MCF 10A (cell line): ENCODE measurements around the gene GNG11. TPM values are rescaled to one million over a fixed set of nuclear protein-coding genes. Genes with fewer than 3 reads are reported as not detected.
A peak's percentile ranks its signal among the peaks of the same experiment; 100 is the strongest.
"Not testable (repeated sequence)": the region's sequence is repeated elsewhere in the genome, so short reads cannot be mapped to it uniquely, and the experiment has no call there.

ENCODE experiments used
- BruUV-seq: library from RNA; stranded (reverse); fragments of 400-500 nt; replicated peaks from 2 replicates; lab custom pipeline; 2021; lab: Mats Ljungman, UMichigan
- CTCF ChIA-PET: fragments of 300-600 bp; sonication (Branson Sonifier 250); formaldehyde crosslinking; extraction: SDS; loops from one replicate; lab custom pipeline; 2021; ENCODE audit warnings: antibody characterized with exemption, inconsistent platforms; lab: Yijun Ruan, JAX
- POLR2A ChIA-PET: fragments of 300-600, 350-650 bp; sonication (Branson Sonifier 250); formaldehyde crosslinking; extraction: SDS; loops from one replicate; lab custom pipeline; 2020; ENCODE audit warnings: antibody characterized with exemption, inconsistent platforms; lab: Yijun Ruan, JAX
- DNase-seq: peaks from one replicate; pipeline ENCODE4 v3.0.0-alpha.2; 2018; ENCODE audit not compliant: unreplicated experiment
- H3K27ac Mint-ChIP-seq: one replicate; pipeline ENCODE4 v1.8.0; 2022; ENCODE audit warnings: mild to moderate bottlenecking, low read depth, mixed read lengths; ENCODE audit not compliant: unreplicated experiment
- H3K27me3 Mint-ChIP-seq: one replicate; pipeline ENCODE4 v1.8.0; 2022; ENCODE audit warnings: mixed read lengths; ENCODE audit not compliant: insufficient read depth, unreplicated experiment
- H3K36me3 Mint-ChIP-seq: one replicate; pipeline ENCODE4 v1.8.0; 2022; ENCODE audit warnings: mild to moderate bottlenecking, moderate library complexity, mixed read lengths; ENCODE audit not compliant: insufficient read depth, unreplicated experiment
- H3K4me1 Mint-ChIP-seq: one replicate; pipeline ENCODE4 v1.8.0; 2022; ENCODE audit warnings: mixed read lengths; ENCODE audit not compliant: insufficient read depth, unreplicated experiment
- H3K4me3 Mint-ChIP-seq: one replicate; pipeline ENCODE4 v1.8.0; 2022; ENCODE audit warnings: mild to moderate bottlenecking, moderate library complexity, mixed read lengths; ENCODE audit not compliant: unreplicated experiment
- H3K9me3 Mint-ChIP-seq: one replicate; pipeline ENCODE4 v1.8.0; 2022; ENCODE audit warnings: mixed read lengths; ENCODE audit not compliant: unreplicated experiment
- intact Hi-C: fragments of 100-400 bp; cut with micrococcal nuclease; formaldehyde crosslinking; loops from 2 replicates; pipeline ENCODE4 v1.14.1; 2022
- total RNA-seq: library from RNA; stranded (reverse); gene quantifications from 2 replicates; pipeline ENCODE4 v1.2.3, GENCODE V29; 2022
- TF ChIP-seq, protein P1 (sequence below): fragments of 200-600 bp; IDR thresholded peaks from one replicate; pipeline ENCODE4 v1.8.0; 2022; ENCODE audit warnings: antibody characterized with exemption, mild to moderate bottlenecking; ENCODE audit not compliant: unreplicated experiment

The GNG11 gene
- total RNA-seq, 1 experiment from 2014 or later = 3.9 TPM

DNA sequence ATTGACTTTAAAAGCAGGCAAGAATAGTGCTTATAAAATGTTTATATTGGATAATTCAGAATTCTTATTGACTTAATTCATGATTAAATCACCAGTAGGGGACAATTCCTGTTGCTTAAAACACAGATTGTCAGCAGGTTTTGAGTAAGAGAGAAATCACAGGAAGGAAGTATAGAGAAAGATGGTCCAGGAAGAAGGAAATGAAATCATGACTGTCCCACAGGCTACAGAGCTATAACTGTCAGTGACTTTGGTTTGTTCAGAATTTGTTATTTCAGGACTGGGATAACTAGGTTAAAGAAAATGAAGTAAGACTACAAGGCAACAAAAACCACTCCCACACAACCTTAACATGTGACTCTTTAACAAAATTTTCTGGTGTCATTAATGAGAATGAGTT lies 8.3 kb upstream of the GNG11 start:
- DNase-seq = no peak
- ChIA-PET POLR2A (no interaction called here), CTCF (interaction anchor here (0.7 kb wide), 1 partner anchor 26 kb away, joined by 3 read pairs; no protein-coding TSS in a partner anchor)
- Mint-ChIP-seq H3K36me3 (no peaks in the 10 kb centered on the region), H3K27me3 (no peaks in the 10 kb centered on the region), H3K4me1 (peaks cover 15% of the 10 kb centered on the region), H3K27ac (no peak overlapping the region), H3K4me3 (no peak overlapping the region), H3K9me3 (no peaks in the 10 kb centered on the region)
- intact Hi-C loops = no loop called here
- BruUV-seq = no TSS peak
- TF ChIP-seq, protein P1, sequence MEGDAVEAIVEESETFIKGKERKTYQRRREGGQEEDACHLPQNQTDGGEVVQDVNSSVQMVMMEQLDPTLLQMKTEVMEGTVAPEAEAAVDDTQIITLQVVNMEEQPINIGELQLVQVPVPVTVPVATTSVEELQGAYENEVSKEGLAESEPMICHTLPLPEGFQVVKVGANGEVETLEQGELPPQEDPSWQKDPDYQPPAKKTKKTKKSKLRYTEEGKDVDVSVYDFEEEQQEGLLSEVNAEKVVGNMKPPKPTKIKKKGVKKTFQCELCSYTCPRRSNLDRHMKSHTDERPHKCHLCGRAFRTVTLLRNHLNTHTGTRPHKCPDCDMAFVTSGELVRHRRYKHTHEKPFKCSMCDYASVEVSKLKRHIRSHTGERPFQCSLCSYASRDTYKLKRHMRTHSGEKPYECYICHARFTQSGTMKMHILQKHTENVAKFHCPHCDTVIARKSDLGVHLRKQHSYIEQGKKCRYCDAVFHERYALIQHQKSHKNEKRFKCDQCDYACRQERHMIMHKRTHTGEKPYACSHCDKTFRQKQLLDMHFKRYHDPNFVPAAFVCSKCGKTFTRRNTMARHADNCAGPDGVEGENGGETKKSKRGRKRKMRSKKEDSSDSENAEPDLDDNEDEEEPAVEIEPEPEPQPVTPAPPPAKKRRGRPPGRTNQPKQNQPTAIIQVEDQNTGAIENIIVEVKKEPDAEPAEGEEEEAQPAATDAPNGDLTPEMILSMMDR = no peak

DNA sequence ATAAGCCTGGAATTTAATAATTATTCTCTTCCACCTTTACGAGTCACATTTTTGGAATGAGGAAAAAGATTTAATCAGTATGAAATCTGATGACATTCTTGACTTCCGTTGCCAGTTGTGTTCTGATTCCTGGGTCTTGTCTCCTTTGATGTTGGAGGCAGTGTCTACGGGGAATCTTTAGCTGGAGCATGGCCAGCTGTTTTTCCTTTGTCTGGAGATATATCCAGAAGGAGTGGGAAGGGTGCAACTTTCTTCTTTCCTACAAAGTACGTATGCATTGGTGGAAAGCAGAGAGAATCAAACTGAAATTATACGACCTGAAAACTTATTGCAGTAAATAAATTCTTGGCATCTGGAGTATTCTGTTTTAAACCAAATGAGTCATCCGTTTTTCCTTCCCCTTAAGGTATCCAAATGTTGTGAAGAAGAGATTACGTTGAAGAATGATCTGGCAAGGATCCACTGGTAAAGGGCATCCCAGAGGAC lies 6.9 kb upstream of the GNG11 start:
- Mint-ChIP-seq H3K4me1 (peaks cover 15% of the 10 kb centered on the region), H3K4me3 (peak overlapping the region; percentile 58), H3K27me3 (no peaks in the 10 kb centered on the region), H3K27ac (peak overlapping the region; percentile 68), H3K9me3 (no peaks in the 10 kb centered on the region), H3K36me3 (no peaks in the 10 kb centered on the region)
- ChIA-PET POLR2A (interaction anchor here (1.2 kb wide), 1 partner anchor 16 kb away, joined by 3 read pairs; no protein-coding TSS in a partner anchor), CTCF (interaction anchor here (0.7 kb wide), 2 partner anchors 10 to 11 kb away, joined by 3 to 4 read pairs; no protein-coding TSS in a partner anchor)
- intact Hi-C loops = no loop called here
- BruUV-seq = no TSS peak
- TF ChIP-seq, protein P1 = no peak
- peak; percentile 91 for DNase-seq

DNA sequence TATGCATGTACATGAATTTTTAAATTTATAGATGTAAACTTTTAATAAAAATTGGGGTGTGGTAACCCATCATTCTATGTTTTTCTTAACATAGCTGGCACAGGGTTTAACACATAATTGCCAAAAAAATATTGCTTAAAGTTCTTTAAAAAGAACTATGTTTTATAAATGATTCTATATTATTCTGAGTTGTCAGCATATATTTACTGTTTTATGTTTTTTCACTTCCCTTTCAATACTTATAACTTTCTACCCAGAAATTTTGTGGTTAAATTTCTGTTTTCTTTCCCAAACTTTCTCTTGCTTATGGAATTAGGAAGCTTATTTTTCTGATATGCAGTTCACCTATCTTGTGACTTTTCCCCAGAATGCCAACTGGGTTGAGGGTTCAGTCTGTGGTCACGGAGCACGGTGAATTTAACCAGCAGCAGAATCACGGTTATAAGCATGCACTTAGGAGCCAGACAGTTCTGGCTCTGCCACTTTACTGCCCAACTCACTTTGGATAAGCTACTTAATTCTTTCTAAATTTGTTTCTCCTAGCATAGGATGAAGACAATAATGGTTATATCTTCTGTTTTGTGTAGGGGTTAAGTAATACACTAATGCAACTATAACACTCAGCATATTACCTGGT lies 6.2 kb upstream of the GNG11 start:
- H3K36me3 Mint-ChIP-seq, DNase-seq, BruUV-seq, H3K27ac Mint-ChIP-seq, H3K9me3 Mint-ChIP-seq, H3K27me3 Mint-ChIP-seq, intact Hi-C loops: not testable (repeated sequence)
- ChIA-PET CTCF (interaction anchor here (0.6 to 0.7 kb wide), 2 partner anchors 10 to 719 kb away, joined by 3 to 4 read pairs; no protein-coding TSS in a partner anchor), POLR2A (interaction anchor here (1.2 kb wide), 1 partner anchor 15 kb away, joined by 3 read pairs; no protein-coding TSS in a partner anchor)
- Mint-ChIP-seq H3K4me3 (peak overlapping the region; percentile 58), H3K4me1 (peaks cover 15% of the 10 kb centered on the region)

DNA sequence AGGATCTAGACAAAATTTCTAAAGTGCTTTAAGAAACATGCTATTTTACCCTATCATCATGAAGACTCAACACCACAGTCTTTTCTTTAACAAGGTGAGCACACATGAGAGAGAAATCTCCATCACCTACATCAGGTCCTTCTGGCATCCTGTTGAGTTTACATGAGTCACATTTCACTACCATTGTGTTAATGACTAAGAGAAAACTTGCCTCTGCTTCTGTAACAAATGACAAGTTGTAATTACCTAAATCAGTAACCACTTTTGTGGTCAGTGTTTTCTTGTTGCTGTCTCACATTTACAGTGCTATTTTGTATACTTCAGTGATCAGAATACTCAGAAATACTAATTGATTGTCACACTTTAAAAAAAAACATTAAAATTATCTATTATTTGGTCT lies 5.6 kb upstream of the GNG11 start:
- H3K36me3 Mint-ChIP-seq, intact Hi-C loops, H3K4me3 Mint-ChIP-seq, H3K27ac Mint-ChIP-seq, H3K9me3 Mint-ChIP-seq, CTCF ChIA-PET, BruUV-seq, H3K27me3 Mint-ChIP-seq, POLR2A ChIA-PET: not testable (repeated sequence)
- DNase-seq = peak; percentile 35
- H3K4me1 Mint-ChIP-seq = peaks cover 15% of the 10 kb centered on the region

DNA sequence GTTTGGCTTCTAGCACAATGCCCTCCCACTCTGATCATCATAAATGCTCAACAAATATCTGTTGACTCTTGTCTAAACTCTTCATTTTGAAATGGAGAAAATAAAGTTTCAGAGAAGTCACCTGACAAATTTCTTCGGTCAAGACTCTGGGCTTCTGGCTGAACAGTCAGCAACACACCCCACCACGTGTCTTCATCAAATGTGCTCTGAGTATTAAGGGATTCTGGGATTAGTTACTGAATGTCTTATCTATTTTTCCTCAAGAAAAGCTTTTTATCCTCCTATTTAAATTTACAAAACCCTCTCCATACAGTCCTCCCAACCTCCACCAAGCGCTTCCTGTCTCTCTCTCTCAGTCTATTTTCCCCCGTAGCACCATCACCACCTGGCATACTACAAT lies 5.2 kb upstream of the GNG11 start:
- H3K4me1 Mint-ChIP-seq = peaks cover 15% of the 10 kb centered on the region
- intact Hi-C loops, H3K27ac Mint-ChIP-seq, POLR2A ChIA-PET, BruUV-seq, H3K27me3 Mint-ChIP-seq, H3K4me3 Mint-ChIP-seq, CTCF ChIA-PET, DNase-seq, H3K9me3 Mint-ChIP-seq, H3K36me3 Mint-ChIP-seq: not testable (repeated sequence)
